ENCODE data around the gene CDC6.

Gene CDC6

DNA sequence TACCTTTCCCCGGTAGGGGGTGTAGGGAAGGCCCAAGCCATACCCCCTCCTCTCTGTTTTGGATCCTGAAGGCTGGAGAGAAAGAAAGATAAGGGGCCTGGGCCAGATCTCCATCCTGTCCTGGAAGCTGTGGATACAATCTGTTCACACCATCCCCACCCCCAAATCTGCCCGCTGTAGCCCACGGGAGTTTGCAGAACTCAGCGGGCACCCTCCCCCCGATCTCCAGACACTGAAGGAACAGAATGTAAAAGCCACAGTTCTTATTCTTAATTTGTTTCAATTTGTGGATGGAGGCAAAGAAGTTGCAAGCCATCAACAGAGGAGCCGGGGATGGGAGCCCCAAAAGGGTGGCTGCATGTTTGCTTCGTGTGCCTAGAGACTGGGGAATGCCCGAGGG lies 49.7 kb downstream of the CDC6 start:
- no peak for TF ChIP-seq CTCF (IDR thresholded peaks at IDR 0.05; ENCODE audit: control insufficient read depth, extremely low read depth, insufficient read depth)
- H3K4me3 ChIP-seq (ENCODE audit: low read depth, low read length), result no peak overlapping the region
- DNase-seq (ENCODE audit: low read depth), result no peak

DNA sequence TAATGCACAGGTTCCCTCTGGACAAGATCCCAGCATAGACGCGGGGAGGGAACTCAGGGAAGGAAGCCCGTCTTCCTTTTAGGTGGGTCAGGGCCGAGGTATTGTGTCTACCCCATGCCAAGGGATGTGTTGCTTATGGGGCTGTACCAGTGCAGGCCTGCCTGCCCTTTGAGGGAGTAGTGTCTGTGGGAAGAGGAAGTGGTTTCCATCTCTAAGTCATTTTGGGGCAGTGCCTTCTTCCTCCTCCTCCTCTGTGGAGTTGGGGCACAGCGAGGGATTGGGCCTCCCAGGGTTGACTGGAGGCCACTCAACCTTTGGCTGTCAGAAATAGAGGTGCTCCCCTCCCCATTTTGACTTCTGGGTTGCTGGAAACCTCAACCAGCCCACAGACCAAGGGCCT lies 50.4 kb downstream of the CDC6 start:
- no peak for DNase-seq (ENCODE audit: low read depth)
- no peak for TF ChIP-seq CTCF (IDR thresholded peaks at IDR 0.05; ENCODE audit: control insufficient read depth, extremely low read depth, insufficient read depth)
- no peak overlapping the region for H3K4me3 ChIP-seq (ENCODE audit: low read depth, low read length)

GRCh38 chr17:40338941-40339649 lies 51.4 kb downstream of the CDC6 start:
- no peak for TF ChIP-seq CTCF (IDR thresholded peaks at IDR 0.05; ENCODE audit: control insufficient read depth, extremely low read depth, insufficient read depth)
- no peak for DNase-seq (ENCODE audit: low read depth)
- no peak overlapping the region for H3K4me3 ChIP-seq (ENCODE audit: low read depth, low read length)

GRCh38 chr17:40340327-40340726 lies 52.6 kb downstream of the CDC6 start:
- TF ChIP-seq CTCF (IDR thresholded peaks at IDR 0.05; ENCODE audit: control insufficient read depth, extremely low read depth, insufficient read depth), result no peak
- no peak overlapping the region for H3K4me3 ChIP-seq (ENCODE audit: low read depth, low read length)
- no peak for DNase-seq (ENCODE audit: low read depth)

DNA sequence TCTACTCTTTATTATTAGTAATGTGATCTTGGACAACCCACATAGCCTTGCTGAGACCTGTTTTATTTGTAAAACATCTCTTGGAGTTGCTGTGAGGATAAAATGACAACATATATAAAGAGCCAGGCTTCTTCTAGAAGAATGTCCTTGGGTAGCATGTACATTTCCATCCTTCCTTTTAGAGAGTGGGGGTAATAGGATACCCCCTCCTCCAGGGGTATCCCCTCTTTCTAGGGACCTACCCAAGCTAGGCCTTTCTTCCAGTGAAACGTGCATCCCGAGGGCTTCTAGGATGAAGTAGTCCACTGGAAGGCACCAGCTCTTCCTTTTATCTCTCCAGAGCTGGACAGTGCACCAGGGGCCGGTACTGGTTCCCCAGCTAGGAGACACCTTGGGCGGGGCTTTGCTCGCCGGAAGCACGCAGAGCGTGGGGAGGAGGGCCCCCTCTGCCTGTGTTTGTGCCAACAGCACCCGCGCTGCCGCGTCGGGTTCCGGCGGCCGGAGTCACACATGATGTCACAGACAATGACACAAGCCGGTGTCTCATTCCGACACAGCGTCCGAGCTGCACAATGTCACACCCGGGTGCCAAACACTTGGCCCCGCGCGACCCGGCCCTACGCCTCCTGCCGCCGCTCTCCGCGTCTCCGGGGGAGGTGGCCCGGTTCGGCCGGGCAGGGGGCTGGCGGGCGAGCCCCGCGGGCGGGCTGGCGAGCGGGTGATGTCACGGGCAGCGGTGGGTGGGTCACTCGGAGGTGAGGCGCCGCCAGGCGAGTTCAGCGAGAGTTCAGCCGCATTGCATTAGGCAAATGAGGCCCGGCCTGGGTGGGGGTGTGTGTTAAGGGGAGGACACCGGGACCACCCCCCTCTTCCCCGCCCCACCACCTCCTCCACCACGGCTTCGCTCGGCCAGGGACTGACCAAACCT lies 53.5 kb downstream of the CDC6 start:
- peak; percentile 63 for DNase-seq (ENCODE audit: low read depth)
- no peak for TF ChIP-seq CTCF (IDR thresholded peaks at IDR 0.05; ENCODE audit: control insufficient read depth, extremely low read depth, insufficient read depth)
- peak overlapping the region; percentile 66 for H3K4me3 ChIP-seq (ENCODE audit: low read depth, low read length)

- H3K4me3 ChIP-seq (ENCODE audit: low read depth, low read length), result peak overlapping the region; percentile 66
- no peak for TF ChIP-seq CTCF (IDR thresholded peaks at IDR 0.05; ENCODE audit: control insufficient read depth, extremely low read depth, insufficient read depth)
- DNase-seq (ENCODE audit: low read depth), result no peak
Observed at GRCh38 chr17:40341808-40342503, 54.3 kb downstream of the CDC6 start.

All from LNCaP clone FGC (cell line).